HG02571 (cell line): ENCODE data around the gene CEP170.
"Not testable (repeated sequence)": the region's sequence is repeated elsewhere in the genome, so short reads cannot be mapped to it uniquely, and the experiment has no call there.

Experiments used
- ATAC-seq: cut with Tn5 transposase; IDR thresholded peaks from one replicate; pipeline ENCODE4 v1.9.1; 2021; ENCODE audit warnings: mild to moderate bottlenecking, moderate library complexity; ENCODE audit not compliant: unreplicated experiment

The CEP170 gene

DNA sequence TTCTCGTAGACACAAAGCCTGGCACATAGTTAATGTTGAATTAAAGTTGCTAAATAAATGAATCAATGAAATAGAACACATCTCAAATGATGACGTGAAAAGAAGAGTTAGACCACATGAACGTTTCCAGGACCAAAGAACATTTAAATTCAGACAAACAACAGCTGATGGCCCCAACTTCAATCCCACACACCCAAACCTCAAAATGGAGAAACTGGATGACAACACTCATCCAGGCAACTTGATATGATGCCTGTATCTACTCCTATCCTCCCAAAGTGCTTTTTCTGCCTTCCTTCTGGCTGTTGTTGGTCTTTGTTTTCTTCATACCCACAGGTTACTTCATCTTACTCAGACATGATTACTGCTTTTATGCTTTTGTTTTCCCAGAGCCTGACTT, 71.9 kb downstream of the CEP170 start:
- ATAC-seq = not testable (repeated sequence)

DNA sequence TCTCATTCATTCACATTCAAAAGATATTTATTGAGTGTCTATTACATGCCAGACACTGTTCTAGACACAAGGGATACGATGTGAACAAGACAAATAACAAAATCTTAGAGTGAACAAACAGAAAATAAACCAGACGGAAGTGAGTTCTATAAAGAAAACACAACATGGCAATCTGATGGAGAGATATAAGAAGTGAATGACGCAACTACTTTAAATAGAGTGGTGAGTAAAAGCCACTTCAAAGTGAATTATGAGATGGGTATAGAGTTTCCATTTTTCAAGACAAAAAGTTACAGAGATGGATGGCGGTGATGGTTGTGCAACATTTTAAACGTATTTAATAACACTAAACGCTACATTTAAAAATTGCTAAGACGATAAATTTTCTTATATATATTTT, 75.4 kb downstream of the CEP170 start:
- no peak for ATAC-seq

DNA sequence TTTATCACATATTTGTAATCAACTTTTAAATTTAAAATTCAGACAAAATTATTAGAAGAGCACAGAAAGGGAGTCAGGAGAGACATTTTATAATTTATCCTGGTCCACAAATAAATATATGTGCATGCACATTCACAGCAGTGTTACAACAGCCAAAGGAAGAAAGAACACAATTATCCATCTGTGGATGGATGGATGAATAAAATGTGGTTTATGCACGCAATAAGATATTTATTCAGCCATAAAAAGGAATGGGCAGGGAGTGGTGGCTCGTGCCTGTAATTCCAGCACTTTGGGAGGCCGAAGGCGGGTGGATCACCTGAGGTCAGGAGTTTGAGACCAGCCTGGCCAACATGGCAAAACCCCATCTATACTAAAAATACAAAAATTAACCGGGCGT, 77.3 kb downstream of the CEP170 start:
- ATAC-seq = not testable (repeated sequence)

DNA sequence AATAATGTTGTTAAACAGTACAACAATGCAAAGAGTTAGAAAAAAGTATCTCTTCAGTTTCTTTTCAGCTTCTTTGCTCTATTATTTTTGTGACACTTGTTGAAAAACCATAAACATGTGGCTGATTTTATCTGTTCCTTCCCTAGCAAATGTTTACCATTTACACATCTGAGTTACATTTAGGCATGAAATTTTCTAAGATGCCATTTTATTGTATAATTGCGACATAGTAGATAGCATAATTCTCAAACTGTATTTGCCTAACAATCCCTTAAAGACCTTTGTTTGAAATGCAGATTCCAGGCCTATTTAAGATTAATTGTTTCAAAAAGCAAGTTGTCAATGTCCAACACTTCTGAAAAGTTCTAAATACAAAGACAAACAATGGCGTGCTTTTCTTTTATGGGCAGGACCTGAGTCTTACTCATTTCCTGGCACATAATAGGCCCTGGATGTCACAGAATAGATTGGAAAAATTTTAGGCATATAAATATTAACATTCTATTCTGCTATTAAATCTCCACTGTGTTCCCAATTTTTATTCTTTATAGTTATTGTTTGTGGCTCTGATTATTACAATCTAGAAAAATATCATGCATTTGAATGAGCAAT, 81.2 kb downstream of the CEP170 start:
- ATAC-seq = not testable (repeated sequence)

DNA sequence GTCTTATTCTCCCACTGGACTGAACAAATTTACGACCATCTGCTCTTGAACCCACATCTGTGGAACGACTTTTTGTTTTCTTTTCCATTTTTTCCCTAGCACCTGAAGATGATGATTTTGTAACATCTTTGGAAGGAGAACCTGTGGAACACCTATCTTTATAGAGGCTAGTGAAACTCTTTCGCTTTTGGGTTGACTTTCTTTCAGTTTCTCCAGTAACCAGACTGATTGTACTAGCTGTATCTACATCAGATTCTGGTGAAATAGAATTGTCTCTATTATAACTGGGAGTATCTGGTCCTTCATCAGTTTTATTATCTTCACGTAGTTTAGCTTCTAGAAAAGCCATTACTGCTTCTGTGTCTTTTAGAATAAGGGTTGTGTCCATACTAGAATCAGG, 90.2 kb downstream of the CEP170 start:
- ATAC-seq = peak; percentile 53

DNA sequence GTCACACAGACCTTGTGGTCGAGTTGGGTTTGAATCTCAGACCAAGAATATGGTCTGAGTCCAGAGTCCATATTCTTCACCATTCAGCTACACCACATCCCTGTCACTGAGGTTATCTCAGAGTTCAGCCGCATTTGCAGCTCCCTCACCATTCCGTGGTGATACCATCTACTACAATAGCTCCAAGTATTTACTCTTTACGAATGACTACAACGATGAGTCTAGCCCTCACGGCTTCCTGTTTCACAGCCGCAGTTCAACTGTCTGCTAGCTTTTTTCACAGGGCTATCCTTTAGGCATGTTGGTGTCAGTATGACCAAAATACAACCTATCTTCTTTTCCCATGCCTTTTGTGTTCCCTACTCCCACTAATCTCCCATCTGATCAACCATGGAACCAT, 104.2 kb downstream of the CEP170 start:
- not testable (repeated sequence) for ATAC-seq

DNA sequence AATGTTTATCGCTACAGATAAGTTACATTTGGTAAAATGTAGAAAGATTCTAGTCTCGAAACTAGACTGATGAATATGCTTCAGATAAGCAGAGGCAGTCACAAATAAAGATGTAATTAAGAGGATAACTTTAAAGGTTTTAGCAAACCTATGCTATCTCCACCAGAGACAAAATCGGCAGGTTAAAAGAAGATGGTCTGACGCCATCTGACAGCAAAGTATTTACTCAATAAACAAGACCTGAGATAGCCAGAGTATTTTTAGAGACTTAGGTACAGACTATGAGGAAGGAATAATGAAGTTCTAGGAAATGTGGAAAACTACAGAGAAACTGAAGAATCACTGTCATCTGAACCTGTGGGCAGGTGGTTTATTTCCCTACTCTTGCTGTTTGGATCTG, 106.0 kb downstream of the CEP170 start:
- ATAC-seq = not testable (repeated sequence)

DNA sequence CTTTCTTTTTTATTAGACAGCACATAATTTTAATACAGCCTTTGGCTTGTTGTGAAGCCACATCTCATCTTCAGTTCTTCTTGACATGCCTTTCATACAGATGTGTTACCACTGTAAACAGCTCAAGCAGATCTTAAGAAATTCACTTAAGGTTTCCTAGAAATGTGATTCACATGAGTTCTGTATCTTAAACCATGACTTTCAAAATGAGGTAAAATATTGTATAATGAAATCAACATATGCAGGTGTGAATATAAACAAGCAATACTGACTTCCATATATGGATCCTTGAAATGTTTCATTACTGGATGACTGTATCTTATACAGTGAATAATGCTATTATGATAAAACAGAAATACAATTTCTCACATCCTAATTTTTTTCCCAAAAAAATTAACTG, 107.7 kb downstream of the CEP170 start:
- not testable (repeated sequence) for ATAC-seq

DNA sequence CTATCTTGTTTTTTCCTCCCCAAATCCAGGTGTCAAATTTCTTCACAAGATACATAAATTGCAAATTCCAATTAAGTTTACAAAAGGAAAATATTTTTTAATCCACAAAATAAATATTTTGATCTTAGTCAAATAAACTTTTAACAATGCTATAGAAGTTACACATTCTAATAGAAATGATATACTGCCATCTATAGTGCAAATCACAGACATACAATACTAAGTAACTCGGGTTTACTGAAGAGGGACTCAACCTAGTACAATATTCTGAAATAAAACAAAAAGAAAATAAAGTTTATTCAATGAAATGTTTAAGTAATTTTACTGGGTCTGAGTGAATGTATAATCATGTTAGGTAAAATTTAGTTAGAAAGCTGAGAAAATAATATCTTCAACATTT, 114.6 kb downstream of the CEP170 start:
- not testable (repeated sequence) for ATAC-seq

DNA sequence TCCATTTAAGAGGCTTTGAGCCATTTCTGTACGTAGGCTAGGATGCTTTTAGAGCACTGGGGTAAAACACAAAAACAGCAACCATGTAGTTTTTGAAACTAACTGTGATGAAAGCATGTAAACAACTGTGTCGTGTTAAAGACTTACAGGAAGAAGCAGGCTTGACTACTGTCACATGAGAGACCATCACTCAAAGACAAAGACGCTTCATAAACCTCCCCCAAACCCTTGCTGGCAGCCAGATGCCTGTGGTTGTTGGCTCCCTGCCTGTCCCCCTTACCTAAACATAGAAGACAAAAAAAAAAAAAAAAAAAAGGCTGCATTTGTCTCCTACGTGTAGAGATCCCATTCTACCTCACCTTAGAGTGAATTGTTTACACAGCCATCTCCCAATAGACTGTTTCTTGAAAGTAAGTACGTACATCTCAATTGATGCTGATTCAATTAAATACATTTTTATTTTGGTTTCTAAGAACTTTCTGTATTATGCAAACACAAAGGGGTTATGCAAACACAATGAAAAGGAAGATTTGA, 132.1 kb downstream of the CEP170 start:
- not testable (repeated sequence) for ATAC-seq

DNA sequence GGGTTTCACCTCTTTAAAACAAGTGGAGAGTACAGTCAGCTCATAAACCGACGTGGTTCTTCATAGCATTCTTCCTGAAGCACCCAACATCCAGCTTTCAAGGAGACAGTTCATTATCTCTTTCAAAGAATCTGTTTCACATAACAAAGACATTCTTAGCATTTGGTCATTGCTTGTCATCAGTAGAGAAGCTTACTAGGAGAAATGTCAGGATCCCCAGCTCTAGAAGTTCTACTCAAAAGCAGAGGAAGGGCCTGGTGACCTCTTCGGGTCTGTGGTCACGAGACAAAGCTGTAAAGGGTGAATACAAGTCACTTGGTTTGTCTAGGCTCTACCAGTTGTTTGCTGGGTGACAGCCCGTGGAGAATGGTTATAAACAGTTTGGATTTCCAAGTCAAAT, 133.1 kb downstream of the CEP170 start:
- not testable (repeated sequence) for ATAC-seq

DNA sequence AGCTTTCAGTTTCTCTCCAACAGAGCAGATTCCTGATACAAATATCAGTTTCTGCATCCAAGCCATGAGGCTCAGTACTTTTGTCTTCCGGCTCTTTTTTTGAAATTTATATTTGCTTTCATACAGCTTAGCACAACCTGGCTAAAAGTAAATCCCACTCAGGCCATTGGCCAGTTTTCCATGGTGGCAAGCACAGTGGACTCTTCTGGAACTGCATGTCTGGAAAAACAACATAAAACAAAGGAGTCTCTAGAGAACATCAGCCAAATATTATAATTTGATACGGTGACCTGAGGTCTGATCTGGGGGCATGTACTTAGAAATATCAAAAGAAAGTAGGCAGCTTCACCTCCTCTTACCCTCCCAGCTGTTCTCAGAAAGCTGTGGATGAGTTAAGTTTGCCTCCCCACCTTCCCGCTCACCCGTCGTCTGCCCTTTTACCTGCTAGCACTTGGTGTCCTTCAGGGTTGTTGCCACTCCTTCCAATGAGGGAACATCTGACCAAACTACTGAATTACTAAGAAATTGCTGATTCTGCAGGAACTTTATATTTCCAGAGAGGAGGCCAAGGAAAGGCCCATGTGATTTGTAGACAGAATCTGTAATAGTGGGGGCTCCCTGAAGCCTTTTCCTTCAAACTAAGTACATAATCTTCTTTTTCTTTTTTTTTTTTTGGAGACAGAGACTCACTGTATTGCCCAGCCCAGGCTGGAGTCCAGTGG, 136.3 kb downstream of the CEP170 start:
- ATAC-seq = not testable (repeated sequence)

DNA sequence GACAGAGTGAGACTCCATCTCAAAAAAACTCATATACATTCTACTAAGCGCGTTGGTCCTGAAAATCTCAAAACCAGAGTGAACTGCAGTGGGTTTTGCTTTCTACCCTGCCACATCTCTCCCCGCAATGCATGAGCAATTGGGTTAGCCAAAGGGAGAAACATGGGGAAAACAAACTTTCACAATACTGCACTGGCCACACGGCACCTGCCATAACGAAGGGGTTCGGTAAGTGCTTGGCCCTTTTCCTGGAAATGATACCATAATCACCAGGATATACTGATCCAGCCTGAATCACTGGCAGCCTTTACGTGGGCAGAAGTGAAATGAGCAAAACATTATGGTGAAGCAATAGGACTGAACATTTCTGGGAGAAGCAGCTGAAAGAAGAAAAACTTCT, 138.9 kb downstream of the CEP170 start:
- not testable (repeated sequence) for ATAC-seq

DNA sequence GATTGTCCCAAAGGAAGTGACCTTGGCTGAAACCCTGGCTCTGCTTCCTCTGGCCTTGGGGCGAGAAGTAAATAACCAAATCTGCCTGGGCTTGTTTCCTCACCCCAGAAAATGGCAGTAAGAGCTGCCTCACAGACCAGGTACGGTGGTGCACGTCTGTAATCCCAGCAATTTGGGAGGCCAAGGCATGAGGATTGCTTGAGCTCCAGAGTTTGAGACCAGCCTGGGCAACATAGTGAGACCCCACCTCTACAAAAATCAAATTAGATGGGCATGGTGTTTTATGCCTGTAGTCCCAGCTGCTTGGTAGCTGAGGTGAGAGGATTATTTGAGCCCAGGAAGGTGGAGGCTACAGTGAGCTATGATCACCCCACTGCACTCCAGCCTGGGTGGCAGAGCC, 140.3 kb downstream of the CEP170 start:
- not testable (repeated sequence) for ATAC-seq

DNA sequence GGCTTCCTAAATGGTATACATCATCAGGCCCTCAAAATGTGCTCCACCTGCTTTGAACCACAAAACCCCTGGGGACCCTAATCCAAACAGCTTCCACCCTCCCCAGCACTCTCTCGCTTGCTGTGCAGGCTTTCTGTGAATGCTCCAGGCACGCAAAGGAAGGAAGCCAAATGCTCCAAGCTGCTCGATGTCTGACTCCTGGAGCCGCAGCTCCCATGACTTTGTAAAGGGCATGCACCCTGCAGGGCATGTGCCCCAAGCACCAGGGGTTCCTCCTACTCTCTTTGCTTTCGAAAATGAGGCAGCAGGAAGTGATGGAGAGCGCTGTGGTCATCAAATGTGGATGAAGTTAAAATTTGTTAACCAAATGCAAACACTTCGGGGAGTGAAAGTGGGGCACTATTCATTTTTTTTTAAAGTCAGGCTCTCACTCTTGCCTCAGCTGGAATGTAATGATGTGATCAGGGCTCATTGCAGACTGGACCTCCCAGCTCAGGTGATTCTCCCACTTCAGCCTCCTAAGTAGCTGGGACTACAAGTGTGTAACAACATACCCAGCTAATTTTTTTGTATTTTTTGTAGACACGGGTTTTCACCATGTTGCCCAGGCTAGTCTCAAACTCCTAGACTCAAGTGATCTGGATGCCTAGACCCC, 140.9 kb downstream of the CEP170 start:
- ATAC-seq = peak; percentile 93

DNA sequence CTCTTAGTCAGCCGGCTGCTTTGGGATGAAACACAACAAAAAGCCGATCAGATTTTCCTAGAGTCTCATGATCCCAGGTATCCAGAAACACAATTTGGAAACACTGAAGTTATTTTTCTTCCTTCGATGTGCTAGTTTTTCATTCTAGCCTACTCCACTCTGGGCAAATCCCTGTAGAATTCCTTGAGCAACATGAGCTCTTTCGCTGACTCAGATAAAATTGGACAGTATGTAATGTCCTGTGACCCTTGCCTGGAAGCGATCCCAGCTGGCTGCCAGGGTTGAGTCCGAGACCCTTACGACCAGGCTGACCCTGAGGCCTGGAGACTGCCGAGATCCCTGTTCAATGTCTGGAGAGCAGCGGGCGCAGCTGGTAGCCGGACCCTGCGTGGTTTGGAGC, 147.9 kb downstream of the CEP170 start:
- ATAC-seq = not testable (repeated sequence)

DNA sequence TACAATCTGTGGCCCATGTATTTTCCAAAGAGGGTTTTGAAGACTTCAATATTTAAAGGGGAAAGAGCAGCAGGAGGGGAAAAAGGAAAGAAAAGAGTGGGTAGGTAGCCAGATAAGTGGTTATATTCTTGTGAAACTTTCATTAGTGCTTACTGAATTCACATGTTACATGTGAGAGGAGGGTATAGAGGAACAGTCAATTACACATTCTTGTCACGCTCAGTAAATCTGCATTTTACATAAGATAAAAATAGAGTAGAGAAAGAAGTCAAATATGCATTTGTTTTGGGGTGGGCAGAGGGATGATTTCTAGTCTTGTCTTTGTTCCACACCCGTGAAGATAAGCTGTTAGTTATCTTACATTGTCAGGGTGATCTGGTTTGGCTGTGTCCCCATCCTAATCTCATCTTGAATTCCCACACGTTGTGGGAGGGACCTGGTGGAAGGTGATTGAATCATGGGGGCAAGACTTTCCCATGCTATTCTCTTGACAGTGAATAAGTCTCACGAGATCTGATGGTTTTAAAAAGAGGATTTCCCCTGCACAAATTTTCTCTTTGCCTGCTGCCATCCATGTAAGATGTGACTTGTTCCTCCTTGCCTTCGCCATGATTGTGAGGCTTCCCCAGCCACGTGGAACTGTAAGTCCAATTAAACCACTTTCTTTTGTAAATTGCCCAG, 149.3 kb downstream of the CEP170 start:
- ATAC-seq = not testable (repeated sequence)

DNA sequence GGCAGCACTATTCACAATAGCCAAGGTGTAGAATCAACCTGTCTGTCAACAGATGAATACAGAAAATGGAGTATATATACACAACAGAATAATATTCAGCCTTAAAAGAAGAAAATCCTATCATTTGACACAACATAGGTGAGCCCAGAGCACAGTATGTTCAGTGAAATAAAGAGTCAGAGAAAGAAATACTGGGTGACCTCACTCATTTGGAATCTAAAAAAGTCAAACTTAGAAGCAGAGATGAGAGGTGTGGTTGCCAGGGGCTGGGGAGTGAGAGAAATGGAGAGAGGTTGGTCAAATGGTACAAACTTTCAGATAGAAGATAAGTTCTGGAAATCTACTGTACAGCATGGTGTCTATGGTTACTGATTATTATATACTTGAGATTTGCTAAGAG, 150.0 kb downstream of the CEP170 start:
- not testable (repeated sequence) for ATAC-seq

DNA sequence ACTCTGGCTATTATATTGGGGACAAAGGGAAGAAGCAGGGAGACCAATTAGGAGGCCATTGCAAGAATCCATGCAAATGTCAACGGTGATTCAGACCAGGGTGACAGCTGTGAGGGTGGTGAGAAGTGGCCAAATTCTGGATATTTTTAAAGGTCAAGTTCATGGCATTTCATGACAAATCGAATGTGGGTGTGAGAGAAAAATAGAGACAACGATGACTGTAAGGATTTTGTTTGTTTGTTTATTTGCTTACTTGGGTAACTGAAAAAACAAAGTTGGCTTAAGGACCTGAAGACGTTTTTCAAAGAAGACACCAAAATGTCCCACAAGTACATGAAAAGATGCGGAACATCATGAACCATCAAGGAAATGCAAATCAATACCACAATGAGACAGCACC, 150.6 kb downstream of the CEP170 start:
- not testable (repeated sequence) for ATAC-seq

DNA sequence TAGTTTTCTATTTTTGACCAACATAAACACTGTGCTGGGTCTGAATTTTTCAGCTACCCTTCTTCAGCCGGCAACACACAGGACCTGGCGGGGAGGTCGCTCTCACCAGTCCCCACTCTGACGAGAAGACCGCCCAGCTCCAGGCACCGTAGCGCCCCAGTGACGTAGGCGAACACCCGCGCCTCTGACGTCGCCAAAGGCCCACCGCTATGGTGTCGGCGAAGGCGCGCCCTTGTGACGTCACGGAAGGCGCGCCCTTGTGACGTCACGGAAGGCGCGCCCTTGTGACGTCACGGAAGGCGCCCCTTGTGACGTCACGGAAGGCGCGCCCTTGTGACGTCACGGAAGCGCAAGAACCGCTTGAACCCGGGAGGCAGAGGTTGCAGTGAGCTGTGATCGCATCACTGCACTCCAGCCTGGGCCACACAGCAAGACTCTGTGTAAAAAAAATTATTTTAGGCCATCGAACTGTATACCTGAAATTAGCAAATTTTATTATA, 153.5 kb downstream of the CEP170 start:
- ATAC-seq = peak; percentile 88

DNA sequence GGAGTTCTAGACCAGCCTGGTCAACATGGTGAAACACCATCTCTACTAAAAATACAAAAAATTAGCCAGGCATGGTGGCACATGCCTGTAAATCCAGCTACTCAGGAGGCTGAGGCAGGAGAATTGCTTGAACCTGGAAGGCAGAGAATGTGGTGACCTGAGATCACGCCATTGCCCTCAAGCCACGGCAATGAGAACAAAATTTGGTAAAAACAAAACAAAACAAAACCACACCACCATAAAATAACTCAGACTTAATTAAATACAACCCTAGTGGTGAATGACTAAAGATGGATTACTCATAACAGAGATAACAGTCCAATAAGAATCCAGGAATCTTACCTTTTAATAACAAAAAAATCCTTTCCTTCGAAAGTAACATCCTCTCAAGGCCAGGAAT, 167.7 kb downstream of the CEP170 start:
- not testable (repeated sequence) for ATAC-seq
